SKM-1 treated with dmso at 0.1 percent for 144 hours (cell line): Measurements from ENCODE around the gene ALCAM.

Experiments
- DNase-seq: peaks from one replicate; lab custom pipeline; 2025; ENCODE audit not compliant: unreplicated experiment; lab: John Stamatoyannopoulos, UW

The ALCAM gene

GRCh38 chr3:105355408-105356061 lies 11.2 kb upstream of the ALCAM start:
- DNase-seq: no peak

GRCh38 chr3:105356396-105356795 lies 10.3 kb upstream of the ALCAM start:
- DNase-seq: no peak

- DNase-seq: no peak
These were observed 9.7 kb upstream of the ALCAM start for GRCh38 chr3:105356988-105357387.

- DNase-seq: no peak
These were observed 7.5 kb upstream of the ALCAM start for GRCh38 chr3:105359098-105359762.

- no peak for DNase-seq
These were observed 6.7 kb upstream of the ALCAM start for GRCh38 chr3:105360003-105360402.

- DNase-seq: no peak
These were observed 4.6 kb upstream of the ALCAM start for GRCh38 chr3:105362021-105362665.

GRCh38 chr3:105364128-105364527 lies 2.6 kb upstream of the ALCAM start:
- no peak for DNase-seq

GRCh38 chr3:105365081-105365390 lies 1.7 kb upstream of the ALCAM start:
- no peak for DNase-seq

- DNase-seq: no peak
These were observed 1.1 kb upstream of the ALCAM start for GRCh38 chr3:105365391-105366325.

GRCh38 chr3:105367063-105367405 lies 325 bp downstream of the ALCAM start:
- DNase-seq: no peak

- DNase-seq: peak; percentile 84
These were observed 901 bp downstream of the ALCAM start for GRCh38 chr3:105367406-105368213.

- DNase-seq: peak; percentile 42
These were observed 2.1 kb downstream of the ALCAM start for GRCh38 chr3:105368566-105369499.

GRCh38 chr3:105369500-105370371 lies 3.0 kb downstream of the ALCAM start:
- peak; percentile 69 for DNase-seq

GRCh38 chr3:105373383-105373782 lies 6.7 kb downstream of the ALCAM start:
- no peak for DNase-seq

- DNase-seq: no peak
These were observed 9.2 kb downstream of the ALCAM start for GRCh38 chr3:105375750-105376511.

GRCh38 chr3:105377716-105378115 lies 11.0 kb downstream of the ALCAM start:
- DNase-seq: no peak

GRCh38 chr3:105385179-105385578 lies 18.5 kb downstream of the ALCAM start:
- no peak for DNase-seq
